ENCODE measurements around the gene GEMIN7. TPM values are rescaled to one million over a fixed set of nuclear protein-coding genes. Genes with fewer than 3 reads are reported as not detected.
A peak's percentile ranks its signal among the peaks of the same experiment; 100 is the strongest.

GEMIN7 gene
- total and polyA plus RNA-seq, 4 donors: 18.7 to 29.0 (median 22.7) TPM

GRCh38 chr19:45058622-45059159 lies 20.4 kb upstream of the GEMIN7 start:
- DNase-seq (no peak), ATAC-seq (ENCODE audit: insufficient read depth, low FRiP score) (no peak)
- Histone ChIP-seq H3K9ac (ENCODE audit: insufficient read depth in 1 of 2, low read length in 2 of 2) (no peak overlapping the region), H3K9me3 (ENCODE audit: control insufficient read depth in 4 of 4, insufficient read depth in 3 of 4, low read length in 3 of 4) (no peaks in the 10 kb centered on the region), H3K36me3 (ENCODE audit: control insufficient read depth in 4 of 4, insufficient read depth in 4 of 4, low read length in 4 of 4) (peaks cover 28 to 78% (median 60%) of the 10 kb centered on the region in 4 donors), H3K27ac (ENCODE audit: low read depth in 1 of 2, low read length in 1 of 2) (no peak overlapping the region), H3K4me1 (ENCODE audit: control insufficient read depth in 5 of 5, insufficient read depth in 5 of 5, low read length in 5 of 5) (no peaks in the 10 kb centered on the region), H3K27me3 (ENCODE audit: control insufficient read depth in 3 of 3, insufficient read depth in 3 of 3, low read length in 2 of 3) (no peaks in the 10 kb centered on the region), H3K4me3 (no peak overlapping the region)
- no peak for TF ChIP-seq CTCF (IDR thresholded peaks at IDR 0.05; ENCODE audit: control extremely low read depth, extremely low read depth)
- 89 to 91% methylated on average over 14 of the region's 14 CpGs for WGBS, 2 donors

GRCh38 chr19:45059258-45059965 lies 19.6 kb upstream of the GEMIN7 start:
- Histone ChIP-seq H3K9ac (ENCODE audit: insufficient read depth in 1 of 2, low read length in 2 of 2) (no peak overlapping the region), H3K27me3 (ENCODE audit: control insufficient read depth in 3 of 3, insufficient read depth in 3 of 3, low read length in 2 of 3) (no peaks in the 10 kb centered on the region), H3K9me3 (ENCODE audit: control insufficient read depth in 4 of 4, insufficient read depth in 3 of 4, low read length in 3 of 4) (no peaks in the 10 kb centered on the region), H3K4me3 (no peak overlapping the region), H3K27ac (ENCODE audit: low read depth in 1 of 2, low read length in 1 of 2) (peak overlapping the region in 1 of 2 donors; percentile 3), H3K4me1 (ENCODE audit: control insufficient read depth in 5 of 5, insufficient read depth in 5 of 5, low read length in 5 of 5) (no peaks in the 10 kb centered on the region), H3K36me3 (ENCODE audit: control insufficient read depth in 4 of 4, insufficient read depth in 4 of 4, low read length in 4 of 4) (peaks cover 27 to 82% (median 58%) of the 10 kb centered on the region in 4 donors)
- peak; percentile 55 for ATAC-seq (ENCODE audit: insufficient read depth, low FRiP score)
- 67 to 72% methylated on average over 16 of the region's 16 CpGs for WGBS, 2 donors
- peak; percentile 52 to 69 (median 53) for DNase-seq
- TF ChIP-seq CTCF (IDR thresholded peaks at IDR 0.05; ENCODE audit: control extremely low read depth, extremely low read depth): peak; percentile 65

- Histone ChIP-seq H3K9me3 (ENCODE audit: control insufficient read depth in 4 of 4, insufficient read depth in 3 of 4, low read length in 3 of 4) (no peaks in the 10 kb centered on the region), H3K27me3 (ENCODE audit: control insufficient read depth in 3 of 3, insufficient read depth in 3 of 3, low read length in 2 of 3) (no peaks in the 10 kb centered on the region), H3K36me3 (ENCODE audit: control insufficient read depth in 4 of 4, insufficient read depth in 4 of 4, low read length in 4 of 4) (peaks cover 22 to 72% (median 54%) of the 10 kb centered on the region in 4 donors), H3K9ac (ENCODE audit: insufficient read depth in 1 of 2, low read length in 2 of 2) (no peak overlapping the region), H3K4me1 (ENCODE audit: control insufficient read depth in 5 of 5, insufficient read depth in 5 of 5, low read length in 5 of 5) (no peaks in the 10 kb centered on the region), H3K27ac (ENCODE audit: low read depth in 1 of 2, low read length in 1 of 2) (no peak overlapping the region), H3K4me3 (no peak overlapping the region)
- ATAC-seq (ENCODE audit: insufficient read depth, low FRiP score): no peak
- 94 to 95% methylated on average over 4 of the region's 4 CpGs for WGBS, 2 donors
- TF ChIP-seq CTCF (IDR thresholded peaks at IDR 0.05; ENCODE audit: control extremely low read depth, extremely low read depth): no peak
- DNase-seq: no peak
Measured at GRCh38 chr19:45061965-45062364, 17.1 kb upstream of the GEMIN7 start.

Measured in lung (tissue), 12 donors.